Gastroesophageal sphincter (tissue), 3 donors: Measurements from ENCODE around the gene SALL1.

ENCODE experiments used
- POLR2A ChIP-seq, 2 donors: fragments of 450-650 bp; IDR thresholded peaks; one replicate each; pipeline ENCODE4 v1.6.1; 2017; ENCODE audit warnings: antibody characterized with exemption in 2 of 2, mild to moderate bottlenecking in 2 of 2, moderate library complexity in 1 of 2
- TF ChIP-seq, protein P1 (sequence below), 4 experiments: fragments of 200-600 bp in 2 of 4; fragments of 450-650 bp in 2 of 4; sonication (generic) in 1 of 4; IDR thresholded peaks; one replicate each; pipeline ENCODE4 v1.5.1; 2017 to 2019; ENCODE audit warnings: antibody characterized with exemption in 4 of 4, mild to moderate bottlenecking in 2 of 4, moderate library complexity in 2 of 4

DNA sequence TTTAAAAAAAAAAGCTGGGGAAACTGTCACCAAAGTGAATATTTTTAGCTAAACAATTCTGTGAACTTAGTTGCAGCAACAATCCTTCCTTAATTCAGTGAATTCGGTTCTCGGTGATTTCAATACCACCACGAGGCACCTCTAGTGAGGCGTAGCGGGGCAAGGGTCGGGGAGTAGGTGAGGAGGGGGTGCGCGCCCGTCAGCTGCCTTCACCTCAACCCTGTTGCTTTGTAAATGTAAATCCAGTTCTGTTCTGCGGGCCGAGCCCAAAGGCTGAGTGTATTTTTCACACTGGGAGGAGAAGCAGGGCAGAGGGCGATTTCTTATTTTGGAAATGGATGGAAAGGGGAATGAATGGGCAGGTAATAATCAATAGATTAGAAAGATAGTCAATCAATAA, 17.4 kb downstream of the SALL1 start:
- TF ChIP-seq, protein P1, sequence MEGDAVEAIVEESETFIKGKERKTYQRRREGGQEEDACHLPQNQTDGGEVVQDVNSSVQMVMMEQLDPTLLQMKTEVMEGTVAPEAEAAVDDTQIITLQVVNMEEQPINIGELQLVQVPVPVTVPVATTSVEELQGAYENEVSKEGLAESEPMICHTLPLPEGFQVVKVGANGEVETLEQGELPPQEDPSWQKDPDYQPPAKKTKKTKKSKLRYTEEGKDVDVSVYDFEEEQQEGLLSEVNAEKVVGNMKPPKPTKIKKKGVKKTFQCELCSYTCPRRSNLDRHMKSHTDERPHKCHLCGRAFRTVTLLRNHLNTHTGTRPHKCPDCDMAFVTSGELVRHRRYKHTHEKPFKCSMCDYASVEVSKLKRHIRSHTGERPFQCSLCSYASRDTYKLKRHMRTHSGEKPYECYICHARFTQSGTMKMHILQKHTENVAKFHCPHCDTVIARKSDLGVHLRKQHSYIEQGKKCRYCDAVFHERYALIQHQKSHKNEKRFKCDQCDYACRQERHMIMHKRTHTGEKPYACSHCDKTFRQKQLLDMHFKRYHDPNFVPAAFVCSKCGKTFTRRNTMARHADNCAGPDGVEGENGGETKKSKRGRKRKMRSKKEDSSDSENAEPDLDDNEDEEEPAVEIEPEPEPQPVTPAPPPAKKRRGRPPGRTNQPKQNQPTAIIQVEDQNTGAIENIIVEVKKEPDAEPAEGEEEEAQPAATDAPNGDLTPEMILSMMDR (IDR thresholded peaks at IDR 0.05), result no peak
- no peak for TF ChIP-seq POLR2A (IDR thresholded peaks at IDR 0.05)
